GM19467 (cell line): ENCODE results near the gene NOTUM.
"Not testable (repeated sequence)": the region's sequence is repeated elsewhere in the genome, so short reads cannot be mapped to it uniquely, and the experiment has no call there.

Experiments
- ATAC-seq: cut with Tn5 transposase; IDR thresholded peaks from one replicate; pipeline ENCODE4 v1.9.1; 2021; ENCODE audit warnings: mild to moderate bottlenecking, moderate library complexity; ENCODE audit not compliant: unreplicated experiment

The NOTUM gene

DNA sequence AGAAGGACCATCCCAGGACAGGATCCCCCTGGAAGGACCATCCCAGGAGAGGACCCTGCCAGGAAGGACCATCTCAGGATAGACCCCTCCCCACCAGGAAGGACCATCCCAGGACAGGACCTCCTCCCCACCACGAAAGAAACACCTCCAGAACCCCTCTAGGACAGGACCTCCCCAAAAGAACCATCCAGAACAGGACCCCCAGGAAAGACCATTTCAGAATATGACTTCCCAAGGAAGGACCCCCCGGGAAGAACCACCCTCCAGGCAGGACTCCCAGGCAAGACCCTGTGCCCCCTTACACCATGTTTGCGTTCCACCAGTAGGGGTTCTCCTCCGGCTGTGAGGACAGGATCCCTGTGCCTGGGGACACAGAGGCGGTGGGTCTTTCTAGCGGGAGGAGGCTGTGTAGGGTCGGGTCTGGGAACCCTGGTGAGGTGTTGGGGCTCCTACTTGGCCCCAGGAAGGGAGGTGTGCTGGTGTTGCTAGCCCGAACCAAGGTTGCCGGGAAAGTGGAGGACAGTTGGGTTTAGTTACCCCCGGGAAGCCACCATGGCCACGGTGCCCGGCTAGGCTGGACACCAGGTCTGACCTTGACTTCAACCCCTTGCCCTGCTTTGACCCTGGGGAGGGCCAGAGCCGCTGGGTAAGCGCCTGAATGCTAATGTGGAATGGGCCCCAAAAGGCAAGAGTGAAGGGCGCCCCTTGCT is 2.2 kb downstream of the NOTUM start:
- no peak for ATAC-seq

DNA sequence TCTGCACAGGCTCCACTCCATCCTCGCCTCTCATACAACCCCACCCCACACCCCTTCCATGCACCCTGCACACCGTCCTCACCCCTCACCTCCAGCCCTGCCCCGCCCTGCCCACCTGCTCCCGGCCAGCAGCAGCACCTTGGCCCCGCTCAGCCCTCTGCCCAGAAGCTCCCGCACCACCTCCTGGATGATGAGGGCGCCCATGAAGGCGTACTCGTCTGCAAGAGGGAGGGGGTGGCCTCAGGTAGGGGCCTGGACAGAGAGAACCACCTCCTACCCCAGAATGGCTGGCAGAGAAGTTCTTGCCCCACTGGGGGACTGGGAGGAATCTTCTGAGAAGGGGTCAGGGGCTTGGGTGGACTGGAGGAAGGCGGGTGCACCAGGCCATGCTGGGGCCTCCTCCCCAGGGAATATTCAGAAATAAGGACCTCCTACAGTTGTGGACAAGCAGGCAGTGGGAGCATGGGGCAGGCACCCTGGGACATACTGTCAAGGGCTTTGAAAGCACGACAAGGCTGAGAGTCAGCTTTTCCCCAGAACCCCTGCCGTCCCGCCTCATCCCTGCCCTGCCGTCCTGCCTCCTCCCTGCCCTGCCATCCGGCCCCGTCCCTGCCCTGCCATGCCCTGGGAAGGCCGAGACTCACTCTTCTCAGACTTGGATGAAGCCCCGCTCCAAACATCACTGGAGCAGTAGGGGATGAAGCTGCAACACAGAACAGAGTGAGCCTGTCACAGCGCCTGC is 3.1 kb downstream of the NOTUM start:
- no peak for ATAC-seq

DNA sequence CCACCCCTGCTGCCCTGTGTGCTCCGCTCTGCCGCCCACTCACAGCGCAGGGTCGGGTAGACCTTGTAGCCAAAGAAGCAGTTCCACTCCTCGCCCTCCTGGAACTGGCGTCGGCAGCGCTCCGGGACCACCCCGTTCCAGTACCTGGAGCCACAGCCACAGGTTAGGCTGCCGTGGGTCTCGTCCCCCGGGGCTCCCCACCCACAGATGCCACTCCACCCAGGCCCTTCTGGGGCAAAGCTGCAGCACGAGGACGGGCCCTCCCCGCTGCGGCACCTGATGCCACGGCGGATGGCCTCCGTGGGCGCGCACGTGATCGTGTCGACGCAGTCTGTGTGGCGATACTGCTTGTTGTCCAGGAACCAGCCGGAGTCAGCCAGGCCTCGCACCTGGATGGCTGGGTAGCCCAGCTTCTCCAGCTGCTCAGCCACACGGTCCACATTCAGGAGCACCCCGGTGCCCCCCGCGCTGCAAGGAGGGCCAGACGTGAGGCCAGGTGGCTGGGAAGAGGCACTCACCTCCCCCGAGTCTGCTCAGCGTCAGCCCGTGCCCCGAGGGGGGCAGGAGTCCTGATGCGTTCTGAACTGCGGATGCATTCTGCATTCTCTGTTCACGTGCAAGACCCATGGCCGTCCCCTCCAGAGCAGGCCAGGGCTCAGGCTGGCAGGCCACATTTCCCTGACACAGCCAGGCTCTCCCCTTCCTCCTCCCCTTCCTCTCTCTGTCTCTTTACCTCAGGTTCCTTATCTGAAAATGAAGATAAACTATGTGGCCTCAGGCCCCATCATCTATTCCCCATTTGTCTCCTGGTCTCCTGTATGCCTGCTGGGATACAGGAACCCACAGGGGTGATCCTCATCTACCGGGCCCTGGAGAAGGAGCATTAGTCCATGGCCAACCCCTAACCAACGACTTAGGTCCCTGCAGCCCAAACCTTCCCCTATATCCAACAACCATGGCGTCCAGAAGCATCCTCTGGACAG is 4.1 kb downstream of the NOTUM start:
- no peak for ATAC-seq

DNA sequence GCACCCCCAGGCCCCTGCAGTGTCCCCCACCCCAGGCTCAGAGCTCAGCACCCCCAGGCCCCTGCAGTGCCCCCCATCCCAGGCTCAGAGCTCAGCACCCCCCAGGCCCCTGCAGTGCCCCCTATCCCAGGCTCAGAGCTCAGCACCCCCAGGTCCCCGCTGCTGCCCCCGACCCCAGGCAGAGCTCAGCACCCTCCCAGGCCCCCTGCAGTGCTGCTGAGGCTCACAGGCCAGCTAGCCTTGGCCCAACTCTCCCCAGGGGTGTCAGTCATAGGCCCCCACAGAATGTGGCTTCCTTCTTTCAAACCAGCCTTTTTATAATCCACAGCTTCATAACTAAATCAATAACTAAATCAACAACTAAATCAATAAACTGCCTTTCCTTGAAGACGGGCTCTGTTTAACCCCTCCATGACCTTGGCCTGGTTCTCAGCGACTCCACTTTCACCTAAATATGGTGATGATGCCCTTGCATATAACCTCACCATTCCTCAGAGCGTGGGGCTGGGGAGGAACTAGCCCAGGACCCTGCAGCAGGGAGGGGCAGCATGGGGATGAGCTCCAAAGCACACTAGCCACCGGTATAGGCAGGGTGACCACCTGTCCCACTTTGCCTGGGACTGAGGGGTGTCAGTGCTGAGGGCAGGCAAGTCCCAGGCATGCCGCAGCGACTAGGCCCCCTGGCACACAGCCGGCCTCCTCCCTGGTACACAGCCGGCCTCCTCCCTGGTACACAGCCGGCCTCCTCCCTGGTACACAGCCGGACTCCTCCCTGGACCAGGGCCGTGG is 5.0 kb downstream of the NOTUM start:
- ATAC-seq = no peak

- no peak for ATAC-seq
Measured at GRCh38 chr17:81955058-81955681, 5.8 kb downstream of the NOTUM start.

- no peak for ATAC-seq
Measured at GRCh38 chr17:81954131-81955057, 6.6 kb downstream of the NOTUM start.

DNA sequence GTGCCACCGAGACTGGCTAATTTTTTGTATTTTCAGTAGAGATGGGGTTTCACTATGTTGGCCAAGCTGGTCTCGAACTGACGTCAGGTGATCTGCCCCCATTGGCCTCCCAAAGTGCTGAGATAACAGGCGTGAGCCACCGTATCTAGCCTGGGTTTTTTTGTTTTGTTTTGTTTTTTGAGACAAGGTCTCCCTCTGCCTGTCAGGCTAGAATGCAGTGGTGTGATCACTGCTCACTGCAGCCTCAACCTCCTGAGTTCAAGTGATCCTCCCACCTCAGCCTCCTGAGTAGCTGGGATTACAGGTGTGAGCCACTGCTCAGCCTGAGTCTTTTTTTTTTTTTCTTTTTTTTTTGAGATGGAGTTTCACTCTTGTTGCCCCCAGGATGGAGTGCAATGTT is 7.5 kb downstream of the NOTUM start:
- ATAC-seq = not testable (repeated sequence)

GRCh38 chr17:81952792-81953228 is 8.2 kb downstream of the NOTUM start:
- ATAC-seq = no peak

GRCh38 chr17:81951785-81952684 is 9.0 kb downstream of the NOTUM start:
- no peak for ATAC-seq

GRCh38 chr17:81950501-81950900 is 10.5 kb downstream of the NOTUM start:
- ATAC-seq = no peak

DNA sequence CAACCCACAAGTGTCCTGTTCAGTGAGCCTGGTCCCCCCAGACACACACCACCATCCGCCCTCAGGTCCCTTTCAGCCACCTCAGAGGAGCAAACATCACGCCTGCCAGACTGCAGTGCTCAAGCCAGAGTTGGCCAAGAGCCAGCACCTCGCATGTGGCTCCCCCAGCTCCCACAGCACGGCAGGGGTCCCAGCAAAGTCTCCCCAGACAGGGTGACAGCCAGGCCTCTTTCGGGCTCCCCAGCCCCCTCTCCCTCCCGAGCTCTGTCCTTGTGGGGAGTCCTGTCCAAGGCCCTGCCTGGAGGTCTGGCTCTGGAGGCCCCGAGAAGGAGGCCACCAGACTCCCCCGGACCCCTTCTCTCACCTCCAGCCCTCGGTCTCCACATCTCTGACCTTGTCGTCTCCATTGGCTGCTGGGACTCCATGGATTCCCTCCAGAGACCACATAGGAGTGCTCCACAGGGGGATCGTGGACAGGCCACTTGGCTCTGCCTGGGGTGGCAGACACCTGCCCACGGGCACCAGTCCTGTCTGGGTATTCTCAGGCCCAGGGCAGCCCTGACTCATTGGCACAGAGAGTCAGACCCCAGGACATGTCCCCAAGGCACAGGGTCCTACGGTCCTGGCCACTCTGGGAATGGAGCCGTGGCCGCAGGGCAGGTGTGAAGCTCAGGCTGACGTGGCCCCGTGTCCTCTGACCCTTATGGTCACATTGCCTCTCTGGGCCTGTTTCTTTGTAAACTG is 12.2 kb downstream of the NOTUM start:
- ATAC-seq = no peak

GRCh38 chr17:81947189-81947588 is 13.8 kb downstream of the NOTUM start, which contains the start of gene MYADML2:
TSS of gene MYADML2 (minus strand) at chr17:81947233. CDS start at chr17:81941741, 5,492 bp downstream.
- ATAC-seq = no peak

DNA sequence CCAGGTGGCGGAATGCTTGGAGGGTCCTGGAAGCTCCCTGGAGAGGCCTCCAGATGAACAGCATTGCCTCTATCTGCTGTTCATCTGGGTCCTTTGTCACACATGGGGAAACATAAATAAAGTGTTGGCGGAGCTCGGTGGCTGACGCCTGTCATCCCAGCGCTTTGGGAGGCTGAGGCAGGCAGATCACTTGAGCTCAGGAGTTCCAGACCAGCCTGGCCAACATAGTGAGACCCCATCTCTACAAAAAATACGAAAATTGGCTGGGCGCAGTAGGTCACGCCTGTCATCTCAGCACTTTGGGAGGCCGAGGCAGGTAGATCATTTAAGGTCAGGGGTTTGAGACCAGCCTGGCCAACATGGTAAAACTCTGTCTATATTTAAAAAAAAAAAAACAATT is 16.1 kb downstream of the NOTUM start:
- no peak for ATAC-seq

DNA sequence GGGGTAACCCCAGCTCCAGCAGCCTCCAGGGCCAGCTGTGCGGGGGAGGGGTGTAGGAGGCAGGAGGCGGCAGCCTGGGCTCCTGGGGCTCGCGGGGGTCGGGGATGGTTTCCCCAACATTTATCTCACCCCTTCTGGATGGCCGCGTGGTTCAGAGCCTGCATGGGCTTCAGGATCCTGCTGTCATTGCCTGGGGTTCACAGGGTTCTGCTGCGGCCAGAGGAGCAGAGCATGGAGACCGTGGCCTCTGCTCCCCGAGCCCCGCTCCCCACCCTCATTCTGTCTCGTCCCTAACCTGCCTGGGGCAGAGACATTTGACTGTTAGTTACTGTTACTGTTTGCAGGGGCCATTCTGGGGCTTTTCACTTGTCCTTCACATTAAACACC is 18.8 kb downstream of the NOTUM start:
- ATAC-seq = no peak

DNA sequence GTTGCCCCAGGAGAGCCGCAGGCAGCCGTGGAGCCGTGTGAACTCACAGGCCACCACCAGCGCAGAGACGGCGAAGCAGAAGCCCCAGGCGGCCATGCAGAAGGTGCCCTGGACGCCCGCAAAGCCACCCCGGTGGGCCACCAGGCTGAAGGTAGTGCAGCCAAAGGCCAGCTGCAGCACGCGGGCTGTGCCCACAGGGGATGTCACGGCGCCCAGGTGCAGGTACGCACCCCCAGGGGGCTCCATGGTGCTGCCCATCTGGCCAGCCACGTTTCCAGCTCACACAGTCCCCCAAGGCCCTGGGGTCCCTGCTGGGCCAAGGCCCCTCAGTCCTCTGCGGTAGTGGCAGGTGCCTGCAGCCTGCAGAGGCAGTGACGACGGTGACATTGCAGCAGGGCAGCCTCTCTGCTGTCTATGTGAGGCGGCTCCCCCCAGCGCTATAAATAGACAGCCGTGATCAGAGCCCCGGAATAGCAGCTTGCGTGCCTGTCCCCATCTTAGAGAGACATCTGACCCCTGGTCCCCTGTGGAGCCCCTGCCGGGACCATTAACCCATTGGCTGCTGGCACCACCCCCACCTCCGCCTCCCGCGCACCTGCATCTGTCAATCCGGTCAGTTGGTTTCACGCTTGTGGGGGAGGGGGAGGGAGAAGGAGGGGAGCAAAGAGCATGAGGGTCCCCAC is 19.4 kb downstream of the NOTUM start:
- no peak for ATAC-seq
